NCI-H2029 (cell line): ENCODE measurements around the gene S100A10.

Experiments used
- DNase-seq: peaks from one replicate; lab custom pipeline; 2025; lab: John Stamatoyannopoulos, UW

S100A10 gene

DNA sequence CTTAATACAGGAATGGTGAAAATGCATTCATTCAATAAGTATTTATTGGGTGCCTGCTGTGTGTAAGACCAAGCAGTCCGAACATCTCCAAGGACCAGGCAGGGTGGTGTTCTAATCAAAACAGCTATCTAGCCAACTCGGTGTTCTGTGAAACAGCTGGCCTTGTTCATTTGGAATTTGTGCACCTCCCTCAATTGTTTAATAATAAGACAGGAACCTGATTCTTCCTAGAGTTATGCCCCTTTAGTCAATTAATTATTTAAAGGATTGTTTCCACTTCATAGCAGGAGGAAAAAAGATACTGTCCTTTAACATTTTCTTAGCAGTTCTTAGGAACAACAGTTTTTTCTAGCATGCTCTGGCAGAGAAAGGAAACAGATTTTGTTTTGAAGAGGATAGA lies 30.4 kb downstream of the S100A10 start:
- no peak for DNase-seq

DNA sequence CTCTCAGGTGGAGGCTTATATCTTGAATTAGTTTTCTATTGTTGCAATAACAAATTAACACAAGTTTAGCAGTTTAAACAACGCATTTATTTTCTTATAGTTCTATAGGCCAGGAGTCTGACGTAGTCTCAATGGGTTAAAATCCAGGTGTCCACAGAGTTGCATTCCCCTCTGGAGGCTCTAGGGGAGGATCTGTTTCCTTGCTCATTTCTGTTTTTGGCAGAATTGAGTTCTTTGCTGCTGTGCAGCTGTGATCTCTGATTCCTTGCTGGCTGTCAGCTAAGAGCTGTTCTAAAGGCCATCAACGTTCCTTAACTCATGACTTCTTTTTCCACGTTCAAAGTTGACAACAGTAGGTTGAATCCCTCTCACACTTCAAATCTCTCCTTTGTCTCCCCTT lies 31.8 kb downstream of the S100A10 start:
- no peak for DNase-seq

- no peak for DNase-seq
These were observed 32.7 kb downstream of the S100A10 start for GRCh38 chr1:151960780-151961513.

- DNase-seq: no peak
These were observed 34.7 kb downstream of the S100A10 start for GRCh38 chr1:151958959-151959358.

- no peak for DNase-seq
These were observed 36.6 kb downstream of the S100A10 start for GRCh38 chr1:151956957-151957497.

GRCh38 chr1:151953409-151954094 lies 40.1 kb downstream of the S100A10 start:
- no peak for DNase-seq

- DNase-seq: no peak
These were observed 40.8 kb downstream of the S100A10 start for GRCh38 chr1:151952811-151953210.

DNA sequence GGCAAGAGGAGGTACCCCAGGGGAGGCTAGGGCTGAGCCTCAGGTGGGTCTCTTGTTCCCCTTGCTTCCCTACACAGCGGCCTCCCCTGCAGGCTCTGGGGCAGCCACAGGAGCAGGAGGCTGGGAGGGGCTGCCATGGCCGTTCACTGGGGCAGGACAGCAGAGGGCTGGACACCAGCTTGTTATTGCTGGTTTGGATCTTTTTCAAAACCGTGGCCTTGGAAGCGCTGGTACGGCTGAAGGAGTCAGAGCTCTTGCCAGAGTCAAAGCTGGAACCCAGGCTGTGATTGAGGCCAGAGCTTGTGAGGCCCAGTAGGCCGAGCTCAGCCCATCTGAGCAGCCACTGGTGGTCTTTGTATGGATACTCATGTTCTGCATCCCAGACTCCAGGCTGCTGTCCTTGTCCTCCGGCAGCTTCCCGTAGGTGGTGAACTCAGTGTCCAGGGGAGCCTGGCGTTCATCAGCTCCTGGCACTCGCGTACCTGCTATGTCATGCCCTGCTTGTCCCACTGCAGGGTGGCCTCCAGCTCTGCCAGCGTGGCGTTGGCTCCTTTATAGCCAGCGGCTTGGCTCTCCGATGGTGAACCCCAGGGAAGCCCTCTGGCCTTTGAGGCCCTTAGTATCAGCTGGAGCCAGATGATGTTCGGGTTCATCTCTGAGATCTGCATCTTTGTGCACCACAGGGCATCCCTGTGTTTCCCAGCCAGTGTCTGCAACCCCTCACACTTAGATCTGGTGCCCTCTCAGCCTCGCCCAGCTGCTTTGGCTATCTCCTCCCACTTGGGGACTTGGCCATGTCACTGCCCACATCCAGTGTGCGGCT lies 44.1 kb downstream of the S100A10 start:
- DNase-seq: no peak

- no peak for DNase-seq
These were observed 45.2 kb downstream of the S100A10 start for GRCh38 chr1:151948506-151948905.

DNA sequence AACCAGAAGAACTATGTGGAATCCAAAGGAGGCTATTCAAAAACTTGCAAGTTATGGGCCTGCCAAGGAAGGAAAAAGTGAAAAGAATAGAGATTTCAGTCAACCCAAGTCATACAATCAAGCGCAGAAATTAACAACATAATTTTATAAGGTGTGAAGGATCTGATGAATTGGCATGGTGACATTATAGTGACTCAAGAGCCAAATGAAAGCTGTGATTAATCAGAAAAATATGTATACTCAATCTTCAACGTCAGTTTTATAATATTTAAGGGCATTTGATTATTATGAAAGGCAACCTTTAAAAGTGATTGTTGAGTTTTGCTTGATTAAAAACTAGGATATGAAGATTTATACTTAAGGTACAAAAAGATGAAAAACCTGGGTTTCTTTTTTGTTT lies 46.5 kb downstream of the S100A10 start:
- no peak for DNase-seq

- peak; percentile 24 for DNase-seq
These were observed 47.6 kb downstream of the S100A10 start for GRCh38 chr1:151945725-151946722.

GRCh38 chr1:151944857-151945575 lies 48.6 kb downstream of the S100A10 start:
- DNase-seq: no peak

DNA sequence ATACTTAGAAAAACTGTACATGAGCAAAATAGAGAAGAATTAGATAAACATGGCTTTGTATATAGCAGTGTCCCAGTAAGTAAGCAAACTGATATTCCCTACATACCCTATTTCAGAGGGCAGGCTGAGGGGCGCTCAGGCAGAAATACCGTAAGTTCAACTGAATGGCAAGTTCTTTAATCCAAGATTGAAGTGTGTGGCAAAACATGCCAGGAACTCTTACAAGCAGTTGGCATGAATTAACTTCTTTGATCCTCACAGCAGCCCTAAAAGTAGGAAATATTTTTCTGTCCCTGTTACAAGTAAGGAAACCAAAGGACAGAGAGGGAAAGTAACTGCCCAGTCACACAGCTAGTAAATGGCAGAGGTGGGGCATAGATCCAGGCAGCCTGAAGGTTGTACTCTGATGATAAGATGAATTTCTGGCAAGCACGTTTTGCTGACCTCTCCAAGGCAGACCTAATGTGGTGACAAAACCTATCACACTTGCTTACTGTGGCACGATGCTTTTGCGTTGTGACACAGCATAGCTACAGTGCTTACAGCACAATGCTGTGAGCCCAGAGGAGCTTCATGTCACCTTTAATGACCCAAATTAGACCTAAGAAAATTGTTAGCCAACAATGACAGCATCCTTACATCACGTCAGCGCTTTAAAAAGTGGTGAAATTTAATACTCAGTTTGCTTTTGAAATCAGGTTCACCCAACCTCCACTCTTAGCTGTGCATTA lies 49.4 kb downstream of the S100A10 start:
- DNase-seq: no peak

DNA sequence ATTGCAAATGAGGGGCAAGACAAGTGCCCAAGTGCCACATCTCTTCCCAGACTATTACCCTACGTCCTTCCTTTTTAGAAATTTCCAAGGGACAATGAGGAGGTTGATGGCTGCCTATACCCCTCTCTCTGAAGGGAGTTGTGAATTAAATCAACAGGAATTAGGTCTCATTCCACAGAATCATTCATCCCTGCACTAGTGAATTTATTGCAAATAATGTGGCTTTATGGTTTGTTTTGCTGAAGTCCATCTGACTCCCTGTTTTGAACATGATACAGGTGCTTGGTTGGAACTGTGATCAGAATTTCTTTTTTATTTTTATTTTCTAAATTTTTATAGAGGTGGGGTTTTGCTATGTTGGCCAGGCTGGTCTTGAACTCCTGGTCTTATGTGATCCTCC lies 50.1 kb downstream of the S100A10 start:
- DNase-seq: no peak

DNA sequence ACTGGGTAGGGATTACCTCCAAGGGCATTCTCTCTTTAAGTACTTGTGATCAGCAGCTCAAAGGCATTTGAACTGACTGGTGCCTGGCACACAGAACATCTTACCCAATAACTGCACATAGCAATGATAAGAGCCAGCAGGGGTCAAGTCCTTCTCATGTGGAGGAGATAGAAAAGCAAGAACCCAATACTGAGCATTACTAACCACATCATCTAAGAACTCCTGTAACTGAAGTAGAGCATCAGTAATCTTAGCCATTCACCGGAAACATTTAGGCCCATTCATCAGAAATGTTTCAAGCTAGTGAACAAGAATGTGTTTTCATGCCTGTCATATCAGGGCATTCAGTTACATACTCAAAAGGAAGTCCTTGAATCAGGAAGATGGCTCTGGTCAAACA lies 50.8 kb downstream of the S100A10 start:
- no peak for DNase-seq

DNA sequence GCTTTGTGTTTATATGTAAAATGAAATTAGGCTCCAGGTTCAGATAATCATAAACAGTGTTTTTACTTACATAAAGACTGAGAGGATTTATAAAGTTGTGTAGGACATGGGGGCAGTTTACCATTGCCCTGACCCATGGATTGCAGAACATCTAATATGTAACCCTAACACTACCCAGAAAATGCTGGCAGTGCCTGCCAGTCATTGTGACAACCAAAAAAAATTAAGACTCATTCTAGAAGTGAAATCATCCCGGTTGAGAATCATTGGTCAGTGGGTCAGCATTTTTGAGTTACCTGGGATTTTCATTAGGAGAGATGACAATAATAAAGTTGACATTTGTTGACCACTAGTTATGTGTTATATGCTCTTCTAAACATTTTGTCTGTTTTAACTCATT lies 53.1 kb downstream of the S100A10 start:
- DNase-seq: no peak

GRCh38 chr1:151939779-151940178 lies 53.9 kb downstream of the S100A10 start:
- no peak for DNase-seq

- no peak for DNase-seq
These were observed 54.5 kb downstream of the S100A10 start for GRCh38 chr1:151939141-151939540.

DNA sequence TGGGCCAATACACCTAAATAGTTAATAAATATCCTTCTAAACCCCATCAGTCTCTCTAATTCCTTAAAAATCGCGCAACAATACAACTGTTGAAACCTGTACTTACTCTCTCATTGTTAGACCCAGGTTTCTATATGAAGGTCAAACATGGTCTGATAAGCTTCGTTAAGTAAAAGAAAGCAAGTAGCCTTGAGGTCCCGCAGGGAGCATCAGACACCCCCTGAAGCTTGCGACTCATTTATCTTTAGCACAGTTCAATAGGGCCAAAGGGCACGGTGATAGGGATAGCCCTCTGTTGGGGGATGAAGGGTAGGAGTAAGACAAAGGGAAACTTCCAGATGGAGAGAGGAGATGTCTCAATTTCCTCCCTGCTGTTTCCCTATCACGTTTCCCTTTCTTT lies 57.0 kb downstream of the S100A10 start:
- no peak for DNase-seq
